GM12891 (cell line): ENCODE measurements around the gene SNX21.
"Not testable (repeated sequence)": the region's sequence is repeated elsewhere in the genome, so short reads cannot be mapped to it uniquely, and the experiment has no call there.

Experiments
- POLR2A ChIP-seq: IDR thresholded peaks from 2 replicates; pipeline ENCODE4 v1.6.1; 2011; ENCODE audit warnings: low read depth, low read length, control low read depth
- POLR2AphosphoS5 ChIP-seq: IDR thresholded peaks from 2 replicates; pipeline ENCODE4 v1.6.1; 2011; ENCODE audit warnings: low read depth, low read length, control low read depth

- TF ChIP-seq POLR2A, POLR2AphosphoS5: not testable (repeated sequence)
Observed at GRCh38 chr20:45874104-45874481, 40.5 kb downstream of the SNX21 start.
